Endodermal cell (in vitro differentiated cells): ENCODE data around the gene PDLIM3. TPM values are rescaled to one million over a fixed set of nuclear protein-coding genes. Genes with fewer than 3 reads are reported as not detected.

Source experiments
- DNase-seq: peaks from one replicate; pipeline ENCODE4 v3.0.0-alpha.2; 2017
- H3K27ac ChIP-seq: 2 replicates; pipeline ENCODE4 v1.5.1; 2013; ENCODE audit warnings: mild to moderate bottlenecking, low read depth, low read length, moderate library complexity
- H3K27me3 ChIP-seq: 2 replicates; pipeline ENCODE4 v1.6.1; 2013; ENCODE audit warnings: mild to moderate bottlenecking, low read length, moderate library complexity; ENCODE audit not compliant: insufficient read depth, control insufficient read depth, poor library complexity, severe bottlenecking
- H3K36me3 ChIP-seq: 2 replicates; pipeline ENCODE4 v1.7.0; 2013; ENCODE audit warnings: mild to moderate bottlenecking, low read length, moderate library complexity; ENCODE audit not compliant: control insufficient read depth, insufficient read depth
- H3K4me1 ChIP-seq: one replicate; pipeline ENCODE4 v1.7.0; 2013; ENCODE audit warnings: low read length; ENCODE audit not compliant: control insufficient read depth, insufficient read depth
- H3K4me3 ChIP-seq: 2 replicates; pipeline ENCODE4 v1.5.1; 2013; ENCODE audit warnings: mild to moderate bottlenecking, low read length, moderate library complexity
- H3K9ac ChIP-seq: 2 replicates; pipeline ENCODE4 v1.6.1; 2013; ENCODE audit warnings: mild to moderate bottlenecking, low read length, moderate library complexity; ENCODE audit not compliant: poor library complexity, severe bottlenecking; ENCODE audit errors: extremely low read depth
- H3K9me3 ChIP-seq: 2 replicates; pipeline ENCODE4 v1.6.1; 2013; ENCODE audit warnings: mild to moderate bottlenecking, low read length, moderate library complexity; ENCODE audit not compliant: control insufficient read depth
- H3K27ac Mint-ChIP-seq: 2 replicates; pipeline ENCODE4 v1.8.0; 2020; ENCODE audit warnings: mixed read lengths
- H3K27me3 Mint-ChIP-seq: 2 replicates; pipeline ENCODE4 v1.8.0; 2021; ENCODE audit warnings: mild to moderate bottlenecking, mixed read lengths; ENCODE audit not compliant: insufficient read depth
- H3K36me3 Mint-ChIP-seq: 2 replicates; pipeline ENCODE4 v1.8.0; 2020; ENCODE audit warnings: low read depth, mixed read lengths
- H3K4me1 Mint-ChIP-seq: 2 replicates; pipeline ENCODE4 v1.8.0; 2020; ENCODE audit warnings: mixed read lengths
- H3K4me3 Mint-ChIP-seq: 2 replicates; pipeline ENCODE4 v1.8.0; 2020; ENCODE audit warnings: mild to moderate bottlenecking, moderate library complexity, mixed read lengths
- H3K9me3 Mint-ChIP-seq: 2 replicates; pipeline ENCODE4 v1.8.0; 2020; ENCODE audit warnings: mild to moderate bottlenecking, mixed read lengths
- WGBS, 2 experiments: methylation state at CpG; one replicate each; pipeline versions ENCODE4 v1.1.5 to v1.1.7; 2013; ENCODE audit warnings: missing lambda C conversion rate in 2 of 2, mixed read lengths in 1 of 2; ENCODE audit not compliant: insufficient coverage in 1 of 2, insufficient read length in 1 of 2; 5-methylcytosine and 5-hydroxymethylcytosine counted together
- total RNA-seq, 2 donors: library from RNA; stranded (reverse); fragmentation: NEBNext Ultra II Directional in 1 of 2; extraction: Animal tissue kit (Norgen Biotek cat#: 25700) in 1 of 2; gene quantifications; 2 replicates in 1 of 2; 3 replicates in 1 of 2; pipeline ENCODE4 v1.2.1, GENCODE V29; 2021
- TF ChIP-seq, protein P1 (sequence below): fragments of 200-600 bp; sonication (generic); conservative IDR thresholded peaks from 2 replicates; pipeline ENCODE4 v1.5.0; 2021; ENCODE audit warnings: antibody characterized with exemption, mild to moderate bottlenecking

The PDLIM3 gene
- total RNA-seq, 2 donors from 2014 or later: 4.3 to 11.0 TPM

DNA sequence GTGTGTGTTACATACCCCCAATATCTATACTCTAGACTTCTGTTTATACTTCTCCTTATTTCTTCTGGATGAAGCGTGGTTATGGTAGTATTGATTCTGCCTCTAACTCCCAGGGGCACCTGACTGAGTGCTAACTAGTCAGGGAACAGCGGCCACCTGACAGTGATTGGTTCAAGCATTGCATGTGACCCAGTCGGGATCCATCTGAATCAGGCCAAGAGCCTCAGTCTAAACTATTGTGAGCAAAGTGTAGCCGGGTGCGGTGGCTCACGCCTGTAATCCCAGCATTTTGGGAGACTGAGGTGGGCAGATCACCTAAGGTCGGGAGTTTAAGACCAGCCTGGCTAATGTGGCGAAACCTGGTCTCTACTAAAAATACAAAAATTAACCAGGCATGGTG, 73.7 kb downstream of the PDLIM3 start:
- Histone ChIP-seq H3K9me3 (no peaks in the 10 kb centered on the region), H3K4me1 (no peaks in the 10 kb centered on the region), H3K9ac (no peak overlapping the region), H3K4me3 (no peak overlapping the region), H3K36me3 (no peaks in the 10 kb centered on the region), H3K27me3 (no peaks in the 10 kb centered on the region), H3K27ac (no peak overlapping the region)
- 94 to 95% methylated on average over 7 to 8 of the region's 8 CpGs for WGBS, 2 experiments
- H3K27me3 Mint-ChIP-seq: peaks cover 19% of the 10 kb centered on the region
- no peak overlapping the region for H3K27ac Mint-ChIP-seq
- TF ChIP-seq, protein P1, sequence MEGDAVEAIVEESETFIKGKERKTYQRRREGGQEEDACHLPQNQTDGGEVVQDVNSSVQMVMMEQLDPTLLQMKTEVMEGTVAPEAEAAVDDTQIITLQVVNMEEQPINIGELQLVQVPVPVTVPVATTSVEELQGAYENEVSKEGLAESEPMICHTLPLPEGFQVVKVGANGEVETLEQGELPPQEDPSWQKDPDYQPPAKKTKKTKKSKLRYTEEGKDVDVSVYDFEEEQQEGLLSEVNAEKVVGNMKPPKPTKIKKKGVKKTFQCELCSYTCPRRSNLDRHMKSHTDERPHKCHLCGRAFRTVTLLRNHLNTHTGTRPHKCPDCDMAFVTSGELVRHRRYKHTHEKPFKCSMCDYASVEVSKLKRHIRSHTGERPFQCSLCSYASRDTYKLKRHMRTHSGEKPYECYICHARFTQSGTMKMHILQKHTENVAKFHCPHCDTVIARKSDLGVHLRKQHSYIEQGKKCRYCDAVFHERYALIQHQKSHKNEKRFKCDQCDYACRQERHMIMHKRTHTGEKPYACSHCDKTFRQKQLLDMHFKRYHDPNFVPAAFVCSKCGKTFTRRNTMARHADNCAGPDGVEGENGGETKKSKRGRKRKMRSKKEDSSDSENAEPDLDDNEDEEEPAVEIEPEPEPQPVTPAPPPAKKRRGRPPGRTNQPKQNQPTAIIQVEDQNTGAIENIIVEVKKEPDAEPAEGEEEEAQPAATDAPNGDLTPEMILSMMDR: no peak
- H3K4me3 Mint-ChIP-seq: no peak overlapping the region
- H3K4me1 Mint-ChIP-seq: peaks cover 24% of the 10 kb centered on the region
- no peaks in the 10 kb centered on the region for H3K36me3 Mint-ChIP-seq
- no peaks in the 10 kb centered on the region for H3K9me3 Mint-ChIP-seq
- no peak for DNase-seq

DNA sequence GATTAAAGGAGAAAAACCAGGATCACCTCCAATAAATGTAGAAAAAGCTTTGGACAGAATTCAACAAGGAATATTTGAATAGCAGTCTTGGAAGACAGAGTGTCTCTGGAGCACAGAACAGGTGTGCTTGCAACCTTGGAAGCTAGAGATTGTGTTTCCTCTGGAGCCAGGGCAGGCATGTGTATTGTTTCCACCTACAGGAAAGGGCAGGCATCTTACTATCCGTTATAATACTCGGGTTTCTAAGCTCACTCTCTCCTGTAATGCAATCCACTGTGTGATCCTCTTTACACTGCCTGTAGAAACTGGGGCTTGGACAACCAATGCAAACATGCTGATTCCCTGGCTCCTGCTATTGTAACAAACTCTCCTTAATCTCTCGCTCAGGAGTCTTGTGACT, 78.2 kb downstream of the PDLIM3 start:
- TF ChIP-seq, protein P1: peak; percentile 43
- Histone ChIP-seq H3K9me3 (no peaks in the 10 kb centered on the region), H3K27me3 (no peaks in the 10 kb centered on the region), H3K36me3 (no peaks in the 10 kb centered on the region), H3K9ac (no peak overlapping the region), H3K4me1 (no peaks in the 10 kb centered on the region), H3K4me3 (no peak overlapping the region), H3K27ac (no peak overlapping the region)
- H3K4me1 Mint-ChIP-seq: peaks cover 9% of the 10 kb centered on the region
- no peak overlapping the region for H3K4me3 Mint-ChIP-seq
- no peaks in the 10 kb centered on the region for H3K36me3 Mint-ChIP-seq
- peaks cover 7% of the 10 kb centered on the region for H3K27me3 Mint-ChIP-seq
- H3K9me3 Mint-ChIP-seq: no peaks in the 10 kb centered on the region
- WGBS, 2 experiments: 42 to 52% methylated on average over 3 of the region's 3 CpGs
- DNase-seq: peak; percentile 53
- no peak overlapping the region for H3K27ac Mint-ChIP-seq

DNA sequence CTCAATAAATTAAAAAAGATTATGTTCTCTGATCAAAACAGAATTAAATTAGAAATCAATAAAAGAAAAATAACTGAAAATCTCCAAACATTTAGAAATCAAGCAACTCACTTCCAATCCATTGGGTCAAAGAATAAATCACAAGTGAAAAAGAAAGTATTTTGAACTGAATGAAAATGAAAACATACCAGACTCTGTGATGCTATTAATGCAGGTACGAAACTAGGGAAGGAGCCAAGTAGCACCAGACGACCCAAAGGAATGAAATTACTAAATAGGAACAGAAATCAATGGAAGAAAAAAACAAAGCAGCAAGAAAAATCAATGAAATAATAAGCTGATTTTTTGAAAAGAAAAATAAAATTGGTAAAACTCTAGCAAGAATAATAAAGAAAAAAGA, 79.2 kb downstream of the PDLIM3 start:
- 45 to 100% methylated on average over 1 to 2 of the region's 2 CpGs for WGBS, 2 experiments
- no peaks in the 10 kb centered on the region for H3K27me3 ChIP-seq
- Mint-ChIP-seq H3K36me3 (no peaks in the 10 kb centered on the region), H3K4me1 (peaks cover 9% of the 10 kb centered on the region), H3K9me3 (no peaks in the 10 kb centered on the region), H3K4me3 (no peak overlapping the region), H3K27ac (no peak overlapping the region), H3K27me3 (peaks cover 7% of the 10 kb centered on the region)
- H3K36me3 ChIP-seq: no peaks in the 10 kb centered on the region
- DNase-seq: no peak
- TF ChIP-seq, protein P1: no peak
- no peak overlapping the region for H3K4me3 ChIP-seq
- no peak overlapping the region for H3K9ac ChIP-seq
- no peaks in the 10 kb centered on the region for H3K4me1 ChIP-seq
- H3K27ac ChIP-seq: no peak overlapping the region
- H3K9me3 ChIP-seq: no peaks in the 10 kb centered on the region

Other genes with a start within 250 kb of the PDLIM3 start
- gene LRP2BP, start 139.6 kb downstream of the PDLIM3 start, total RNA-seq: under 1 TPM in 1 of 2 donors, not detected in 1; 0.15 TPM
- gene ANKRD37, start 138.7 kb downstream of the PDLIM3 start, total RNA-seq: 1 to 10 TPM in 1 of 2 donors, under 1 TPM in 1; 0.95 to 1.3 TPM
- 10 to 100 TPM; 23.3 to 24.7 TPM for gene UFSP2, start 109.5 kb downstream of the PDLIM3 start, total RNA-seq
- gene CCDC110, start 63.8 kb downstream of the PDLIM3 start, total RNA-seq: under 1 TPM; 0.26 to 0.80 TPM